ENCODE data around the gene IP6K1. TPM values are rescaled to one million over a fixed set of nuclear protein-coding genes. Genes with fewer than 3 reads are reported as not detected.

IP6K1 gene
- total and polyA plus RNA-seq, 2 experiments from 2014 or later = 10.7 to 35.5 TPM

DNA sequence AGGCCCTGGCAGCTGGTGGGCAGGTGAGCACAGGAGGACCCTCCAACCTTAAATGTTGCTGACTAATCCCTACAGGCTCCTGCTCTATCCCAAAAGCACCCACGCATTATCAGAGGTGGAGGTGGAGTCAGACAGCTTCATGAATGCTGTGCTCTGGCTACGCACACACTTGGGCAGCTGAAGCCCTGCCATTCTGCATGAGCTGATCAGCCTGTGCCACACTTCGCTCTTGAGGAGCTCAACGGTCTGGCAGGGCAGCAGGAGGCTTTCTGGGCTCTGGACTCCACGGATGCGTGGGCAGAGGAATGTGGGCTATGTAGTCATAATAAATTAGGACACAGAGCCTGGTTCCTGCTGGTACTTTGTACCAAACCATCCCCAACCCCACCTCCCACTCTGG, 103.2 kb downstream of the IP6K1 start (continued):
- TF ChIP-seq CREB1 (CRISPR knock-in tag; IDR thresholded peaks at IDR 0.05; ENCODE audit: low read depth) (no peak), EZH2 (IDR thresholded peaks at IDR 0.05; ENCODE audit: low read depth, unreplicated experiment) (no peak), POLR2AphosphoS5 (IDR thresholded peaks at IDR 0.05; ENCODE audit: low read depth) (no peak)

DNA sequence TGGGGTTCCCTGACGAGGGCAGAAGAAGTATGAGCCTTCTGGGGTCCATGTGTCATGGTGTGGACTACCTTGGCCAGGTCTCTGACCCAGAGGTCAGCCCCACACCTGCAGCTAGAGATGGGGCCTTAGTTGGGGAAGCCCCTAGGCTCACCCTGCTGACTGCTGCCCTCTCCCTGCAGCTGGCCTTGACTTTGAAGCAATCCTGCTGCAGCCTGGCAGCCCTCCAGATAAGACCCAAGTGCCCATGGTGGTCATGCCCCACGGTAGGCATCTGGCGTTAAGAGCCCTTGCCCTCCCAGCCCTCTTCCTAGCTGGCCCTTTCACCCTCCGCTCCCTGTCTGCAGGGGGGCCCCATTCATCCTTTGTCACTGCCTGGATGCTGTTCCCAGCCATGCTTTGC, 104.8 kb downstream of the IP6K1 start:
- Histone ChIP-seq H4K20me1 (replicated peaks; ENCODE audit: insufficient read depth) (peaks cover 2% of the 10 kb centered on the region; the same call in 1 of the 2 replicates), H3K9me2 (ENCODE audit: insufficient read depth) (no peaks in the 10 kb centered on the region), H3K79me2 (replicated peaks; ENCODE audit: insufficient read depth) (no peaks in the 10 kb centered on the region), H3K27me3 (ENCODE audit: insufficient read depth) (no peaks in the 10 kb centered on the region), H3K4me1 (ENCODE audit: insufficient read depth) (no peaks in the 10 kb centered on the region), H3K4me2 (no peak overlapping the region), H3K27ac (ENCODE audit: low read depth) (no peak overlapping the region), H3K36me3 (ENCODE audit: insufficient read depth) (peaks cover 9% of the 10 kb centered on the region; the same call in 1 of the 2 replicates), H3K4me3 (no peak overlapping the region), H3F3A (replicated peaks; ENCODE audit: low read depth) (no peaks in the 10 kb centered on the region), H2AFZ (no peak overlapping the region)
- DNase-seq (ENCODE audit: low spot score) (no peak), ATAC-seq (no peak)
- no peak overlapping the region for H3K4me3 Mint-ChIP-seq
- peaks cover 58% of the 10 kb centered on the region for H3K36me3 Mint-ChIP-seq (ENCODE audit: low read depth)
- H3K27ac Mint-ChIP-seq = no peak overlapping the region
- peaks cover 2% of the 10 kb centered on the region for H3K27me3 Mint-ChIP-seq (ENCODE audit: insufficient read depth, low read depth, poor library complexity)
- peaks cover 4% of the 10 kb centered on the region for H3K4me1 Mint-ChIP-seq
- no peaks in the 10 kb centered on the region for H3K9me3 Mint-ChIP-seq
- TF ChIP-seq ZNF114 (CRISPR knock-in tag; IDR thresholded peaks at IDR 0.05) (no peak), STAT1 (IDR thresholded peaks at IDR 0.05; ENCODE audit: unreplicated experiment) (no peak), POLR2AphosphoS5 (IDR thresholded peaks at IDR 0.05; ENCODE audit: low read depth) (no peak), EZH2 (IDR thresholded peaks at IDR 0.05; ENCODE audit: low read depth, unreplicated experiment) (no peak), ZNF331 (CRISPR knock-in tag; IDR thresholded peaks at IDR 0.05; ENCODE audit: low read depth) (no peak), EZH2phosphoT487 (IDR thresholded peaks at IDR 0.05; ENCODE audit: unreplicated experiment) (no peak), CREB1 (CRISPR knock-in tag; IDR thresholded peaks at IDR 0.05; ENCODE audit: low read depth) (no peak), NANOG (IDR thresholded peaks at IDR 0.05; ENCODE audit: borderline replicate concordance) (no peak)
- TF ChIP-seq, protein P1, sequence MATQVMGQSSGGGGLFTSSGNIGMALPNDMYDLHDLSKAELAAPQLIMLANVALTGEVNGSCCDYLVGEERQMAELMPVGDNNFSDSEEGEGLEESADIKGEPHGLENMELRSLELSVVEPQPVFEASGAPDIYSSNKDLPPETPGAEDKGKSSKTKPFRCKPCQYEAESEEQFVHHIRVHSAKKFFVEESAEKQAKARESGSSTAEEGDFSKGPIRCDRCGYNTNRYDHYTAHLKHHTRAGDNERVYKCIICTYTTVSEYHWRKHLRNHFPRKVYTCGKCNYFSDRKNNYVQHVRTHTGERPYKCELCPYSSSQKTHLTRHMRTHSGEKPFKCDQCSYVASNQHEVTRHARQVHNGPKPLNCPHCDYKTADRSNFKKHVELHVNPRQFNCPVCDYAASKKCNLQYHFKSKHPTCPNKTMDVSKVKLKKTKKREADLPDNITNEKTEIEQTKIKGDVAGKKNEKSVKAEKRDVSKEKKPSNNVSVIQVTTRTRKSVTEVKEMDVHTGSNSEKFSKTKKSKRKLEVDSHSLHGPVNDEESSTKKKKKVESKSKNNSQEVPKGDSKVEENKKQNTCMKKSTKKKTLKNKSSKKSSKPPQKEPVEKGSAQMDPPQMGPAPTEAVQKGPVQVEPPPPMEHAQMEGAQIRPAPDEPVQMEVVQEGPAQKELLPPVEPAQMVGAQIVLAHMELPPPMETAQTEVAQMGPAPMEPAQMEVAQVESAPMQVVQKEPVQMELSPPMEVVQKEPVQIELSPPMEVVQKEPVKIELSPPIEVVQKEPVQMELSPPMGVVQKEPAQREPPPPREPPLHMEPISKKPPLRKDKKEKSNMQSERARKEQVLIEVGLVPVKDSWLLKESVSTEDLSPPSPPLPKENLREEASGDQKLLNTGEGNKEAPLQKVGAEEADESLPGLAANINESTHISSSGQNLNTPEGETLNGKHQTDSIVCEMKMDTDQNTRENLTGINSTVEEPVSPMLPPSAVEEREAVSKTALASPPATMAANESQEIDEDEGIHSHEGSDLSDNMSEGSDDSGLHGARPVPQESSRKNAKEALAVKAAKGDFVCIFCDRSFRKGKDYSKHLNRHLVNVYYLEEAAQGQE (IDR thresholded peaks at IDR 0.05; ENCODE audit: unreplicated experiment) = no peak
- TF ChIP-seq, protein P2, sequence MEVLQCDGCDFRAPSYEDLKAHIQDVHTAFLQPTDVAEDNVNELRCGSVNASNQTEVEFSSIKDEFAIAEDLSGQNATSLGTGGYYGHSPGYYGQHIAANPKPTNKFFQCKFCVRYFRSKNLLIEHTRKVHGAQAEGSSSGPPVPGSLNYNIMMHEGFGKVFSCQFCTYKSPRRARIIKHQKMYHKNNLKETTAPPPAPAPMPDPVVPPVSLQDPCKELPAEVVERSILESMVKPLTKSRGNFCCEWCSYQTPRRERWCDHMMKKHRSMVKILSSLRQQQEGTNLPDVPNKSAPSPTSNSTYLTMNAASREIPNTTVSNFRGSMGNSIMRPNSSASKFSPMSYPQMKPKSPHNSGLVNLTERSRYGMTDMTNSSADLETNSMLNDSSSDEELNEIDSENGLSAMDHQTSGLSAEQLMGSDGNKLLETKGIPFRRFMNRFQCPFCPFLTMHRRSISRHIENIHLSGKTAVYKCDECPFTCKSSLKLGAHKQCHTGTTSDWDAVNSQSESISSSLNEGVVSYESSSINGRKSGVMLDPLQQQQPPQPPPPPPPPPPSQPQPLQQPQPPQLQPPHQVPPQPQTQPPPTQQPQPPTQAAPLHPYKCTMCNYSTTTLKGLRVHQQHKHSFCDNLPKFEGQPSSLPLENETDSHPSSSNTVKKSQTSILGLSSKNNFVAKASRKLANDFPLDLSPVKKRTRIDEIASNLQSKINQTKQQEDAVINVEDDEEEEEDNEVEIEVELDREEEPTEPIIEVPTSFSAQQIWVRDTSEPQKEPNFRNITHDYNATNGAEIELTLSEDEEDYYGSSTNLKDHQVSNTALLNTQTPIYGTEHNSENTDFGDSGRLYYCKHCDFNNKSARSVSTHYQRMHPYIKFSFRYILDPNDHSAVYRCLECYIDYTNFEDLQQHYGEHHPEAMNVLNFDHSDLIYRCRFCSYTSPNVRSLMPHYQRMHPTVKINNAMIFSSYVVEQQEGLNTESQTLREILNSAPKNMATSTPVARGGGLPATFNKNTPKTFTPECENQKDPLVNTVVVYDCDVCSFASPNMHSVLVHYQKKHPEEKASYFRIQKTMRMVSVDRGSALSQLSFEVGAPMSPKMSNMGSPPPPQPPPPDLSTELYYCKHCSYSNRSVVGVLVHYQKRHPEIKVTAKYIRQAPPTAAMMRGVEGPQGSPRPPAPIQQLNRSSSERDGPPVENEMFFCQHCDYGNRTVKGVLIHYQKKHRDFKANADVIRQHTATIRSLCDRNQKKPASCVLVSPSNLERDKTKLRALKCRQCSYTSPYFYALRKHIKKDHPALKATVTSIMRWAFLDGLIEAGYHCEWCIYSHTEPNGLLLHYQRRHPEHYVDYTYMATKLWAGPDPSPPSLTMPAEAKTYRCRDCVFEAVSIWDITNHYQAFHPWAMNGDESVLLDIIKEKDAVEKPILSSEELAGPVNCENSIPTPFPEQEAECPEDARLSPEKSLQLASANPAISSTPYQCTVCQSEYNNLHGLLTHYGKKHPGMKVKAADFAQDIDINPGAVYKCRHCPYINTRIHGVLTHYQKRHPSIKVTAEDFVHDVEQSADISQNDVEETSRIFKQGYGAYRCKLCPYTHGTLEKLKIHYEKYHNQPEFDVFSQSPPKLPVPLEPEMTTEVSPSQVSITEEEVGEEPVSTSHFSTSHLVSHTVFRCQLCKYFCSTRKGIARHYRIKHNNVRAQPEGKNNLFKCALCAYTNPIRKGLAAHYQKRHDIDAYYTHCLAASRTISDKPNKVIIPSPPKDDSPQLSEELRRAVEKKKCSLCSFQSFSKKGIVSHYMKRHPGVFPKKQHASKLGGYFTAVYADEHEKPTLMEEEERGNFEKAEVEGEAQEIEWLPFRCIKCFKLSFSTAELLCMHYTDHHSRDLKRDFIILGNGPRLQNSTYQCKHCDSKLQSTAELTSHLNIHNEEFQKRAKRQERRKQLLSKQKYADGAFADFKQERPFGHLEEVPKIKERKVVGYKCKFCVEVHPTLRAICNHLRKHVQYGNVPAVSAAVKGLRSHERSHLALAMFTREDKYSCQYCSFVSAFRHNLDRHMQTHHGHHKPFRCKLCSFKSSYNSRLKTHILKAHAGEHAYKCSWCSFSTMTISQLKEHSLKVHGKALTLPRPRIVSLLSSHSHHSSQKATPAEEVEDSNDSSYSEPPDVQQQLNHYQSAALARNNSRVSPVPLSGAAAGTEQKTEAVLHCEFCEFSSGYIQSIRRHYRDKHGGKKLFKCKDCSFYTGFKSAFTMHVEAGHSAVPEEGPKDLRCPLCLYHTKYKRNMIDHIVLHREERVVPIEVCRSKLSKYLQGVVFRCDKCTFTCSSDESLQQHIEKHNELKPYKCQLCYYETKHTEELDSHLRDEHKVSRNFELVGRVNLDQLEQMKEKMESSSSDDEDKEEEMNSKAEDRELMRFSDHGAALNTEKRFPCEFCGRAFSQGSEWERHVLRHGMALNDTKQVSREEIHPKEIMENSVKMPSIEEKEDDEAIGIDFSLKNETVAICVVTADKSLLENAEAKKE (CRISPR knock-in tag; IDR thresholded peaks at IDR 0.05) = no peak
- TF ChIP-seq, protein P3, sequence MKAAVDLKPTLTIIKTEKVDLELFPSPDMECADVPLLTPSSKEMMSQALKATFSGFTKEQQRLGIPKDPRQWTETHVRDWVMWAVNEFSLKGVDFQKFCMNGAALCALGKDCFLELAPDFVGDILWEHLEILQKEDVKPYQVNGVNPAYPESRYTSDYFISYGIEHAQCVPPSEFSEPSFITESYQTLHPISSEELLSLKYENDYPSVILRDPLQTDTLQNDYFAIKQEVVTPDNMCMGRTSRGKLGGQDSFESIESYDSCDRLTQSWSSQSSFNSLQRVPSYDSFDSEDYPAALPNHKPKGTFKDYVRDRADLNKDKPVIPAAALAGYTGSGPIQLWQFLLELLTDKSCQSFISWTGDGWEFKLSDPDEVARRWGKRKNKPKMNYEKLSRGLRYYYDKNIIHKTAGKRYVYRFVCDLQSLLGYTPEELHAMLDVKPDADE (IDR thresholded peaks at IDR 0.05) = no peak
- TF ChIP-seq, protein P4, sequence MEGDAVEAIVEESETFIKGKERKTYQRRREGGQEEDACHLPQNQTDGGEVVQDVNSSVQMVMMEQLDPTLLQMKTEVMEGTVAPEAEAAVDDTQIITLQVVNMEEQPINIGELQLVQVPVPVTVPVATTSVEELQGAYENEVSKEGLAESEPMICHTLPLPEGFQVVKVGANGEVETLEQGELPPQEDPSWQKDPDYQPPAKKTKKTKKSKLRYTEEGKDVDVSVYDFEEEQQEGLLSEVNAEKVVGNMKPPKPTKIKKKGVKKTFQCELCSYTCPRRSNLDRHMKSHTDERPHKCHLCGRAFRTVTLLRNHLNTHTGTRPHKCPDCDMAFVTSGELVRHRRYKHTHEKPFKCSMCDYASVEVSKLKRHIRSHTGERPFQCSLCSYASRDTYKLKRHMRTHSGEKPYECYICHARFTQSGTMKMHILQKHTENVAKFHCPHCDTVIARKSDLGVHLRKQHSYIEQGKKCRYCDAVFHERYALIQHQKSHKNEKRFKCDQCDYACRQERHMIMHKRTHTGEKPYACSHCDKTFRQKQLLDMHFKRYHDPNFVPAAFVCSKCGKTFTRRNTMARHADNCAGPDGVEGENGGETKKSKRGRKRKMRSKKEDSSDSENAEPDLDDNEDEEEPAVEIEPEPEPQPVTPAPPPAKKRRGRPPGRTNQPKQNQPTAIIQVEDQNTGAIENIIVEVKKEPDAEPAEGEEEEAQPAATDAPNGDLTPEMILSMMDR (conservative IDR thresholded peaks at IDR 0.05; ENCODE audit: low read depth in 2 of 2) = no peak

Data from GM23338 (cell line).